GM18505 (cell line): ENCODE results near the gene MSMO1.
A peak's percentile ranks its signal among the peaks of the same experiment; 100 is the strongest.

Source experiments
- ATAC-seq: cut with Tn5 transposase; IDR thresholded peaks from one replicate; pipeline ENCODE4 v1.9.1; 2021; ENCODE audit not compliant: unreplicated experiment
- POLR2A ChIP-seq: IDR thresholded peaks from 4 replicates; pipeline ENCODE4 v1.6.1; 2011; ENCODE audit warnings: borderline replicate concordance; ENCODE audit not compliant: insufficient read depth, insufficient read length; ENCODE audit errors: extremely low read depth

MSMO1 gene

DNA sequence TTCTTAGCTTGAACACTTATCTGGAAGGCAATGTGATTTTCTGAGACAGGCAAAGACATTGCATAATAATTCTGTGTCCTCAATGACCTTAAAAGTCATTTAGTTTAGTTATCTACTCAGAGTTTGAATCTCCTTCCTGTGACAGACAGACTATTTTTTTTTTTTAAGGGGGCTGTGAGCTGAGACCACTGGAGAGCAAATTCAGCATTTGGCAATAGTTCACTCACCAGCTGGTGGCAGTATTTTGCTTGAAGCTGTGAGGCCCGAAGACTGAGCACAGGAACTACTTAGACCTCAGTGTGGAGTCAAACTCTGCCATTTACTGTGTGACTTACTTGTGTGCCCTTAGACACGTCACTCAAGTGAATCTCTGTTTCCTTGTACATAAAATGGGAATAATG is 28.4 kb downstream of the MSMO1 start:
- ATAC-seq = no peak
- TF ChIP-seq POLR2A = no peak

DNA sequence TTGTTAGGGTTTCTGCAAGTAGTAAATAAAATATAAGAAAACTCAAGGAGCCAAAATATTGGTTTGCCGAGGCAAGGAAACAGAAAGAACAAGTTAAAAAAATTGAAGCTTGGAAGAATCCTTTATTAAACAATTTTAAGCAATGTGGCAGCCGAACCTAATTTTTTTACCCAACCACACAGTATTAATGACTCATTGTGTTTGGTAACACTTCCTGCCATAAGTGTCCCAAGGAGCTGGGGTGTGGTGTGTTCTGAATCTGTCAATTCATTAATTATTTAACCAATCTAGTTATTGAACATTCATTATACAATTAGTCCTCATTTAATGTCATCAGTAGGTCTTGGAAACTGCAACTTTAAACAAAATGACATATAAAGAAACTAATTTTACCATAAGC is 32.0 kb downstream of the MSMO1 start:
- ATAC-seq = no peak
- TF ChIP-seq POLR2A = no peak

GRCh38 chr4:165360041-165360695 is 32.7 kb downstream of the MSMO1 start:
- ATAC-seq = no peak

GRCh38 chr4:165360985-165361670 is 33.7 kb downstream of the MSMO1 start:
- ATAC-seq = no peak
- TF ChIP-seq POLR2A = no peak

More at GRCh38 chr4:165360041-165360695, 32.7 kb downstream of the MSMO1 start:
- TF ChIP-seq POLR2A = no peak

DNA sequence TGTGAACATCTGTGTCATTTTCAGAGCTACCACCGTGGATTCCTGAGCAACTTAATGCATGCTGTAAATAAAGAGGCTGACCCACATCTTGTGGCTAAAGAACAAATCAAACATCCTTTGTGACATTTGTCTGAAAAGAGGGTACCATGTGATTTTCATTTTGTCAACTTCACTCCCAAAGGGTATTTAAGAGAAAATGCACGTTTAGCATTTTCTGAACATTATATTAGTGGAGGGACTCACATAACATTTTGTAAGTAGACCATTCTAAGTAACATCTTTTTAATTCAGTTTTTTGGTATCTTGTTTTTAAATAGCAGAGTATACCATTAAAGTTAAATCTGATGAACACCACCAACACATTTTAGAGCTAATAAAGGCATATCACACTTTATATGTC is 34.3 kb downstream of the MSMO1 start:
- TF ChIP-seq POLR2A = no peak
- ATAC-seq = no peak

GRCh38 chr4:165364452-165365080 is 37.1 kb downstream of the MSMO1 start:
- no peak for ATAC-seq

DNA sequence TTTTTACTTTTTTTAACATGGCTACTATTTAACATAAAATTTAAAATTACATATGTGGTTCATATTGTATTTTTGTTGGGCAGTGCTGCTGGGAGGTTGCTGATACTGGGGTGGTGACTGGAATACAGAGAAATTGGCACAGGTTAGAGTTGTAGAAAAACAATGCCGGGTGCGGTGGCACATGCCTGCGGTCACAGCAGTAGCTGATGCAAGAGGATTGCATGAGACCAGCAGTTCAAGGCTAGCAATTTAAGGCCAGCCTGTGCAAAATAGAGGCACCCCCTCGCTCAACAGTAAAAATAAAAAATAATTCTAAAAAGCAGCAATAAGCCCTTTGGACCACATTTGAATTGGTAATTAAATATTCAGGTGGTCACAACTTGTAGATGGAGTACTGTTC is 39.6 kb downstream of the MSMO1 start:
- TF ChIP-seq POLR2A = no peak
- no peak for ATAC-seq

More at GRCh38 chr4:165364452-165365080, 37.1 kb downstream of the MSMO1 start:
- no peak for TF ChIP-seq POLR2A

DNA sequence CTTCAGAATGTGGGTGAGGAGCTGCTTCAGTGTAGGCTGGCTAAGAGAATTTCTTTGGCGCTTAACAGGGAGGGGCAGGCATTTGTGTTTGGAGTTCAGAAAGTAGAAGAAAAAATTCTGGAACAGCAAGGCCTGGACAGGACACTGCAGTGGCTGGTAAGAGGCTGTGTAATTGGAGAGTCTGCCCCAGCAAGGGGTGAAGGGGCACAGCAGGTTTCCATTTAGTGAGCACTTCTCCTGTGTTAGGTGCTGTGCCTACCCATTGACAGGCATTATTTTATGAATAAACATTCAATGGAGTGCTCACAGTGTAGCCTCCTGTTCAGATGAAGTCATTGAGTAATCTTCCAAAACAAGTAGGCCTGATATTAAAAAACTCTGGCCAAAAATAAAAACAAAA is 40.6 kb downstream of the MSMO1 start:
- TF ChIP-seq POLR2A = no peak
- ATAC-seq = no peak

DNA sequence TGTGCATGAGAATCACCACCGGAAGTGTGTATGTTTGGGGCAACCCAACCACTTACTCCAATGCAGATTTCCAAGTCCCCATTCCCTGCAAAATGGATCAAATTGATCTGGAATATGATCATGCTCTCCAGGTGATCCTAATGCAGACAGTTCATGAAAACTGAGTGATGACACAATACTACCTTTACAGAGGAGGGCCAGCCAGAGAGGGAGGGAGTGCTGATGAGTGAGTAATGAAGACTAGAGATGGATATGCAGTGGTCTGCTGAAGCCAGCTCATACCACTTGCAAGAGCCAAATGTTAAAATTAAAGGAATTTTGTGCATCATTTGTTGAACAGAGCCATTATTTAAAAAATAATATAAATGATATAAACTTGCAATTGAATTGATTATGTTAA is 41.1 kb downstream of the MSMO1 start:
- TF ChIP-seq POLR2A = no peak
- no peak for ATAC-seq

DNA sequence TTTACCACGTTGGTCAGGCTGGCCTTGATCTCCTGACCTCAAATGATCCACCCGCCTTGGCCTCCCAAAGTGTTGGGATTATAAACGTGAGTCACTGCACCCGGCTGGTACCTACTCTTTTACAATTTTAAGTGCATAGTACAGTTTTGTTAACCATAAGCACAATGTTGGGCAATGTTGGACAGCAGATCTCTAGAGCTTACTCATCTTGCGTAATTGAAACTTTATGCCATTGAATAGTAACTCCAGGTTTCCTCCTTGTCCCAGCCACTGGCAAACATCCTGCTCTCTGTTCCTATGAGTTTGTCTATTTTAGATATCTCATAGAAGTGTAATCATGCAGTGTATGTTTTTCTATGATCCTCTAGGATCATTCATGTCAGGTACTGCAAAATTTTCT is 42.1 kb downstream of the MSMO1 start:
- no peak for ATAC-seq
- no peak for TF ChIP-seq POLR2A

GRCh38 chr4:165370530-165370929 is 43.1 kb downstream of the MSMO1 start:
- ATAC-seq = no peak
- TF ChIP-seq POLR2A = no peak

GRCh38 chr4:165375465-165375864 is 48.0 kb downstream of the MSMO1 start:
- no peak for TF ChIP-seq POLR2A
- no peak for ATAC-seq

DNA sequence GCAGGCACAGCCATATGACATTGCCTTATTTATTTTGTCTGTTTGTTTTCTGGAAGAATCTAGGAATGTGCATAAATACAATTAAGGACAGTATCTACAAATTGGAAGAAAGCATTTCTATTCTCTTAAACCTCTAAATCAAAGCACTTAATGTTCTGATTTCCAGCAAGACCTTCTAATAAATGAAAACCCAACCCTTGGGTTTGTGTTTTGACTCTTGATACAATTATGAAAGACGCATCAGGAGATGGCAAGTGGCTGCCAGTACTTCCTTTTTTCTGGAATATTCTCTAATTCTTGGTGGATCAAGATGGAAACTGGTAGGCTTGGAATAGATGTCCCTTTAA is 50.9 kb downstream of the MSMO1 start:
- TF ChIP-seq POLR2A = no peak
- no peak for ATAC-seq

GRCh38 chr4:165378745-165379677 is 51.5 kb downstream of the MSMO1 start, which contains the start of gene CPE:
CPE (plus strand) TSS chr4:165379008; CDS start chr4:165379222, 214 bp downstream.
- no peak for TF ChIP-seq POLR2A
- peak; percentile 95 for ATAC-seq

DNA sequence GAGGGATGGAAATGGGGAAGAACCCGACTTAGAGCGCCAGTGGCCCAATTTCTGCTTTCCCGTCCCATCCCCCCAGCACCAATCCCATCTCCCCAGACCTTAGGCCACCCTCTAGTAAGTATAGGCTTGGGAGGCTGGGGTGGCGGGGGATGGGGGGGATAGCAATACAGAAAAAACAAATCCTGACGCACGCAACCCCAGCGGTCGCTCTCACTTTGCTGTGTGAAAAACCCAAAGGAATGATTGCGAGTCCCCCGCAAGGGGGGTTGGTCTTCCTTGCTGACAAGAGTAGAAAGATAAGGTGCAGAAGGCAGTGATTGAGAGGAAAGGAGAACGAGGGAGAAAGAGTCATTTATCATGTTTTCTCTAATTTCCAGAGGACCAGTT is 52.2 kb downstream of the MSMO1 start:
- TF ChIP-seq POLR2A = no peak
- ATAC-seq = no peak
